SK-N-DZ (cell line): Measurements from ENCODE around the gene KRTAP12-3.

Experiments
- DNase-seq: peaks from one replicate; pipeline ENCODE4 v3.0.0-alpha.2; 2015; ENCODE audit warnings: low spot score
- small RNA-seq, 2 experiments: library from RNA; depleted of rRNA; stranded (forward); fragments of <200 nt; gene quantifications; one replicate each; pipeline ENCODE3, GENCODE V24; 2014

KRTAP12-3 gene

GRCh38 chr21:44702111-44702972 is 44.6 kb downstream of the KRTAP12-3 start:
- DNase-seq, result no peak

GRCh38 chr21:44702973-44703730 is 45.4 kb downstream of the KRTAP12-3 start:
- DNase-seq, result no peak

- no peak for DNase-seq
Observed at GRCh38 chr21:44703731-44704635, 46.3 kb downstream of the KRTAP12-3 start.

GRCh38 chr21:44704636-44705001 is 46.9 kb downstream of the KRTAP12-3 start:
- DNase-seq, result no peak

GRCh38 chr21:44706026-44706705 is 48.4 kb downstream of the KRTAP12-3 start:
- no peak for DNase-seq

GRCh38 chr21:44706706-44707581 is 49.2 kb downstream of the KRTAP12-3 start:
- no peak for DNase-seq

Small RNA genes within 50 kb of the gene (small RNA-seq; reads per million reads assigned to genes)
- 0 reads per million in 2 experiments for gene KRTAP12-6P
